NCI-H2029 treated with DMSO at 0.1 percent for 48 hours (cell line): ENCODE measurements around the gene POMGNT1.
A peak's percentile ranks its signal among the peaks of the same experiment; 100 is the strongest.

Experiments used
- DNase-seq: peaks from one replicate; lab custom pipeline; 2025; lab: John Stamatoyannopoulos, UW

The POMGNT1 gene

DNA sequence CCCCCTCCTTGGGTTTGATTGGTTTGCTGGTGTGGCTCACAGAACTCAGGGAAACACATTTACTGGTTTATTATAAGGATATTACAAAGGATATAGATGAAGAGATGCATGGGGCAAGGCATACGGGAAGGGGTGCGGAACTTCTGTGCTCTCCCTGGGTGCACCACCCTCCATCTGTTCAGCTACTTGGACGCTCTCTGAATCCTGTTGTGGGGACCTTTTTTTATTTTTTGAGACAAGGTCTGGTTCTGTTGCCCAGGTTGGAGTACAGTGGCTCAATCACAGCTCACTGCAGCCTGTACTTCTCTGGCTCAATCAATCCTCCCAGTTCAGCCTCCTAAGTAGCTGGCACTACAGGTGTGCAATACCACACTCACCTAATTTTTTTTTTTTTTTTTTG lies 12.3 kb upstream of the POMGNT1 start:
- no peak for DNase-seq

DNA sequence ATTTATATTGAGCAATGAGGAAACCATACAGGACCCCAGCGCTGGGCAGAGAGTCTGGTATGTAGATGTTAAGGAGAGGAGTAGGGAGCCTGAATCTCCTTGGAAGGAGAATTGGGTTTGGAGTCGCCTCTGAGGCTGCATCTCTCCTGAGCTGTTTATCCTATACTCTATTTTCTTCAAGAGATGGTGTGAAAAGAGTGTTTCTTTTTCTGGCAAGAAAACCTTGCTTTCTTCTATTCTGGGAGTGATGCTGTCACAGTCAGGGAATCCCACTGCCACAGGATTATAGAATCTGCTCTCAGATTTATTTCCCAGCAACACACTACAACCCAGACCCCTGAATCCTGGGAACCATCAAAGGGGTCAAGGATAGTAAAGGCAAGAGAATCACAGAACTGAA lies 8.2 kb upstream of the POMGNT1 start:
- no peak for DNase-seq

DNA sequence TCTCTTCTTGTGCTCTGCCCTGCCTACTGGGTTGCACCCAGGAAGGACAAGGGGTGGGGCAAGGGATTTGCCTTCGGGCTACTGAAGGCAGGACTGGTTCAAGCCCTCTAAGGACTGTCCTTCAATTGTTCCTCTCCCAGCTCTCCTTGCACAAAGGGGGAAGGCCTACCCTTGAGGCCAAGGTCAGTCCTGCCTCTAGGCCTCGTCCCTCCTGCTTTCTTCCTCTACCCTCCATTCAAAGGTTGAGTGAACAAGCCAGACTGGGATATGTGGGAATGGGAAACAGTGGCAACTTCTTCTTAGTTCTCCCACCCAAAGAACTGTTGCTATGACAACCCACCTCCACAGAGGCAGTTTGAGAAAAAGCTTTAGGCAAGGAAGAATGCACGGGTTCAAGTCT lies 7.6 kb upstream of the POMGNT1 start:
- no peak for DNase-seq

DNA sequence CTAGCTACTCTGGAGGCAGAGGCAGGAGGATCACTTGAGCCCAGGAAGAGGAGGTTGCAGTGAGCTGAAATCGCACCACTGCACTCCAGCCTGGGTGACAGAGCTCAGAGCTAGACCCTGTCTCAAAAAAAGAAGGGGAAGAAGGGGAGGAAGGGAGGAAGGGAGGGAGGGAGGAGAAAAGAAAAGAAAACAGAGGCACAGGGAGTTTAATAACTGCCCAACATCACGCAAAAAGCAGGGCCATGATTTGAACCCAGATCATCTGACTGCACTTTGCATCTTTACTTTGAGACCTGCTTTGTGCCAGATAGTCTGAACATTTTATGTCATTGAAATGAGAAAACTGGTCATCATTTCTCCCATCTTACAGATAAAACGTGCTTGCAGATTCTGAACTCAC lies 6.9 kb upstream of the POMGNT1 start:
- DNase-seq: no peak

DNA sequence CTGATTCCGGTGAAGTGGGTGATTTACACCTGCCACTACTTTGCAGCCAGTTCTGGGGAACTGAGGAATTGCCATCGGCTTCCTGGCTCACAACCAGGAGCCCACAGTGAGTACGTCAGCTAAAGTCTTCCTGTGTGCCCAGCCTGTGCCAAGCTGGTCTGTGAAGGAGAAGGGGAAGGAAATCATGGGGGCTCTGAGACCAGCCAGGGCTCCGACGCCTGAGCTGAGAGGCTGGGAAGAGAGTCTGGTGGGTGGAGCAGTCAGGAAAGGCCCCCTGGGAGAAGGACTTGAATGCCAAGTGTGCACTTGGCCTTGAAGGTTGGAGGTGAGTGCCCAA lies 6.1 kb upstream of the POMGNT1 start:
- peak; percentile 44 for DNase-seq

DNA sequence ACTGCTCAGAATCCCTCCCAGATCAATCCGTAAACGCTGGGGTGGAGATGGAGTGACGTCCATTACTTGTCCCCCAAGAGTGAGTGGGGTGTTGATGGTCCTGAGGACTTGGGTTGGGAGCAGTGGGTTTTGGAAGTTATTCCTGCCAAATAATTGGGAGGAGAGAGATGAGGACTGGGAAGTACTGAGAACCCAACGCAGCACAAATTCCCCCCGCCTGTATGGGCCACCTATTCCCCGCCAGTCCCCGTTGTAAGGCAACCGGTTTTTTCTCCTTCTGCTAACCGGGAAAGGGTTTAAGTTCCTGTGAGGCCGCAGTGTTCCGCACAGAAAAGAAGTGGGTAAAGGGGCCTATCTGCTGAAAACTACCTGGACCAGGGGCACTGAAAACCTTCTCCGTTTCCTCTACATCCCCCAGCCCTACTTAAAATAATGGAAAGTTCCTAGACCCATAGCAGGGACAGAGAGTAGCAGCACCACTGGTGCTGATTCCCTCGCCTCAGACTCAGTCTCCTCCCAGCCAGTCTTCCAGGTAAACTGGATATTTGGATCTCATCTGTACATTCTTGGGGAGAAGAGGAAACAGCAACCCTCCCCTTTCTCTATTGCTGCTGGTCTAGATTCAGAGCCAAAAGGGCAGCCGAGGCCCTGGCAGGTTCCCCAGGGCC lies 5.6 kb upstream of the POMGNT1 start:
- DNase-seq: no peak

DNA sequence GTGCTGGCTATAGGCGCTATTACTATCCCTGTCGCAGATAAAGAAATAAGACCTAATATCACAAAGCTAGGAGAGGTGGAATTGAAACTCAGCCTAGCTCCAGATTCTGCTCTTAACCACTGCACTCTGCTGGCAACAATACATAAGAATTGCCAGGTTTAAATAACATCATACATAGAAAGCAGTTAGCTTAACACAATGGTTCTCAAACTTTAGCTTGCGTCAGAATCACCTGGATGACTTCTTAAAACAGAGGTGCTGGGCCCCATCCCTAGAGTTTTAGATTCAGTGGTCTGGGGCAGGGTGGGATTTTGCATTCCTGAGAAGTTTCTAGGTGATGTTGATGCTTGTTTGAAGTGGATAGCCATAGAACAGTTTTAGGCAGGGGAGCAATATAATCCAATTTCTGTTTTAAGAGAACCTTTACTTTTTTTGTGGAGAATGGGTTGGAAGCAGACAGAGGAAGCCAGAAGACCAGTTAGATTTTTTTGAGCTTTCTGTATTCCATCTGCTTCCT lies 1.1 kb upstream of the POMGNT1 start:
- no peak for DNase-seq

DNA sequence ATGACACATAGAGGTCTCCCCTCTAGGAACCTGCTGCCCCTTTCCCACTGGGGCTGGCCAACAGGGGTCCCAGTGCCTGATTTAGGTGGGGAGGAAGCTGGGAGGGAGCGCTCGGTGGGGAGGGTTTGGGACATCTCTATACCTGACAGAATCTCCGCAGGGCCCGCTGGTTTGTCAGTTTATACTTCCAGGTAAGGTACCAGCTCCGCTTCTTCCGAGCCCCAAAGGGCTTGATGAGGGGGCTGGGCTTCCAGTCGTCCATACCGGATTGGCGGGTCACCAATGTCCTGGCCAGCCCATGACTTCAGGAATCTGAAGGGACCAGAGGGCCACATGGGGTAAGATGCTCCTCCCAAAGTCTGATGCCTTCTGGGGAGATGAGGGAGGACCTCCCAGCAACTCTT lies 672 bp downstream of the POMGNT1 start:
- no peak for DNase-seq

DNA sequence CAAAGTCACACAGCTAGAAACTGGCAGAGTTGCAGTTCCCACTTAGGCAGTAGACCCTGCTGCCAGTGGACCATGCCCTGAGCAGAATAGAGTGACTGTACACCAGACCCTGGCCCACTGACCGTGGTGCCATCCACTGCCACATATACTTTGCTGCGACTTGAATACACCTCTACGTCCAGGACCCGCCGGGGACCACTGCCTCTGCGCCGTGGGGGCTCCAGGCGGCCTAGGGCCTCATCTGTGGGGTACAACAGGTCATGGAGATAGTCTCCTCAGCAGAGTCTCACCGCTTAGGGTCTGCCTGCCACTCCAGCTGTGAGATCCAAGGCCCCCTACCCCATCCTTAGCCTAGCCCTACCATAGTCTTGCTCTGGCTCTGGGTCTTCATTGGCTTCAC lies 1.6 kb downstream of the POMGNT1 start:
- DNase-seq: no peak

DNA sequence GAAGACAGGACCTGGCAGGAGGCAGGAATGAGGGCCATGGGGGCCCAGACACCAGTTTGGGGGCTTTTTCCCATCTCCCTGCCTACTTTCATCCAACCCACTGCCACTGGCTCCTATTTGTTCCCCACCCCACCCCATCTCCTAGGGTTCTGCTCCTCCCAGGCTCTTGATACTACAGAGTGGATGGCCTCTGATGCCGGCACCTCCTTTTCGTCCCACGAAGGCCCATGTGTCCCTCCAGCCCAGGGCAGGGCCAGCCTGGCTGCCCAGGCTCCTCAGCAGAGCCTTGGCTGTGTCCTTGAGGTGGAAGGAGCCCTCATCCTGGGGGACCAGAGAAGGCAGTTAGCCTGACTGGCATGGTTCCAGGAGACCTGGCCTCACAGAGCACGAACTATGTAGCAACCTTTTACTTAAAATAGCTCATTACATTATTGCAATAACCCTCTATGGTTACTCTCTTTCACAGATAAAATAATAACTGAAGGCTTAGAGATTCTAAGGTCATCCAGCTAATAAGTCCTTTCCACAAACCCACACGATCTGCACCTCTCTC lies 3.5 kb downstream of the POMGNT1 start:
- DNase-seq: no peak

DNA sequence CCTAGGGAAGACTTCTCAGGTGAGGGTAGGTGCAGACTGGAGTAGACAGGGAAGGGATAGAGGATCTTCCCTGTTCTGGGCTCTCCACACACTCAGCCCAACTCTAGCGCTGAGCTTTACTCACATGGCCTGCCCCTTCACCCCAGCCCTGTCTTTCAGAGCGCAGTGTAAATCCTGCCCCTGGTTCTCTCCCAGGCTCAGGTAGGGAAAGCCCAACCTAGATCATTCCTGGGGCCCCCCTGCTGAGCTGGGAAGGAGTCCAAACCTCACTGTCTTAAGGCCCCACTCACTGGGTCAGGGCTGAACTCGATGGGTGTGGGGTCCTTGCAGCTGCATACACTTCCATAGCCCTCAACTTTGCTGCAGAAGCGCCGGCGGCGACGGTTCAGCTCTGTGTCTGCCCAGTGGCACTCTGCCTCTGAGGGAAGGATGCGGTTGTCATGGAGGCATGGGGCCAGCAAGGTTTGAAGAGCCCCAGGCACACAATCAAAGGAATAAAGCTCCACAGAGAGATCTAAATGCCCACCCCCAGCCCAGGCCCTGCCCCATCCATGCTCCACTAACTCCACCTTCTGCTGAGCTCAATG lies 4.2 kb downstream of the POMGNT1 start:
- no peak for DNase-seq

DNA sequence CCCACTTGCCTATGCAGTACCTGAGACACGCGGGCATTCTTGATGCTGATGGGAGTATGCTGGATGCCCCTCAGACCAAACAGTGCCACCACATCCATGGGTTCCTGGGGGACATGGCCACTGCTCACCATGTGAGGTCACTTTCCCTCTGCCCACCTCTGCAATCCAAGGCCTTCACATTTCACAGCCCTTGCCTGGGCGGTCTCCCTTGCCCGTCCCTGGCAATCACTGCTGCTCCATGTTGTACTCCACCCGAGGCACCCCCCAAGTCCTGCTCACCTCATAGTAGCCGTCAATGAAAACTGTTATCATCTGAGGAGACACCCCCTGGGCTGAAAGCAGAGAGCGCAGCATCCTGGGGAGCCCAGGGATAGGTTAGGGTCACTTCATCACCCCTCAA lies 4.9 kb downstream of the POMGNT1 start:
- DNase-seq: no peak

DNA sequence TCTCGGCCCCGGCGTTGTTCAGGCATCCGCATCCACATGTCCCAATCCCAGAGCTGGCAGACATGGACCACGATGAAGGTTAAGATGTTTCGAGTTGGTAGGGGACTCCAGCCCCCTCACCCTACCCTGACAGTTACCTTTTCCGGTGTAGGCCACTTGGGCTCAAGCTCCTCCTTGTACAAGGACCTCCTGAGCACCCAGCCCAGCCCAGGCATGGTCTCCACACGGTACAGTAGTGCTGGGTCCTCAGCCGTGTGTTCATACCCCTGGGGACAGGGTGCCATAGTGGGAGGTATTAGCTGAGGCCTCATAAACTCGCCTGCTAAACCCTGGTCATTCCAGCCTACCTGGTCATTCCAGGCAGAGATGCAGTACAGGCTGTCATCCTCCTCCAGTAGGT lies 6.1 kb downstream of the POMGNT1 start:
- no peak for DNase-seq

DNA sequence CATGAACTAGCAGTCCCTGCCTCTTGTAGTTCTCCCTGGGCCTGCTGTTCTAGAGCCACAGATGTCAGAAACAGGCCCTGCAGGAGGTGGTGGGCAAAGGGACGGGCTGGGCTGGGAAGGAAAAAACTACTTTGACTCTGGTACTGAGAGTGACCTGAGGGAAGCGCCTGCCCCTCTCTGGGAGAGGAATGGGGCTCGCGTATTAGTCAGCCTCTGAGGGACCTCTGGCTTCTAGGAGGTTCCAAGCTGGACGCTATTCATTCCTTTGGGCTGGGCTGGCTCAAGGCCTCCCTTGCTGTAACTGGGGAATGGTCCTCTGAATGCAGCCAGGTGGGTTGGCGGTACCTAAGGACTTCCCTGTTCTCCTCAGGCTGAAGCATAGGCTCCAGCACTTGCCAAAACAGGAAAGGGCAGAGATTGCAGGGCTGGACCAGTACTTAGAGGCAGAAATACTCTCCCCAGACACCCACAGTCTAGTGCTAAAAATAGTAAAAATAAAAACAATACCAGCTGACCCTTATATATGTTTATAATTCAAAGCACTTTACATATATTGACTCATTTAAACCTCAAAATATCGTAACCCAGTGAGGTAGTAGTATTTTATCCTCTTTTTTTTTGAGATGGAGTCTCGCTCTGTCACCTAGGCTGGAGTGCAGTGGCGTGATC lies 7.1 kb downstream of the POMGNT1 start:
- no peak for DNase-seq

DNA sequence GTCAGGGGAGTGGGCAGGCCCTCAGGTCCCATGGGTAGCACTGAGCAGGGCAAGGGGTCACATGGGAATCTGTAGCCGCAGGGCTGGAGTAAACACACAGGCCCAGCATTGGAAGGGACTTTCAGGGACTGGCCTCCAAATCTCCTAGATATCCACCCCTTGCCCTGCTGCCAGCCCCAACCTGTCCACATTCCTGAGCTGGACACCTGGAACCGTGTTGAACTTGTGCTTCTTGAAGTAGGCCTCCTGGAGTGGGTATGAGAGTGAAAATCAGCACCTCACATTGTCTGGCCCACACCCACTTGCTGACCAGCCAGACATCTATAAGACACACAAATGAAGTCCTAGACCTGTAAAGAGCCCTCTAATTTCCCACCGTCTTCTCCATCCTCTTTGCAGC lies 7.7 kb downstream of the POMGNT1 start:
- DNase-seq: no peak

DNA sequence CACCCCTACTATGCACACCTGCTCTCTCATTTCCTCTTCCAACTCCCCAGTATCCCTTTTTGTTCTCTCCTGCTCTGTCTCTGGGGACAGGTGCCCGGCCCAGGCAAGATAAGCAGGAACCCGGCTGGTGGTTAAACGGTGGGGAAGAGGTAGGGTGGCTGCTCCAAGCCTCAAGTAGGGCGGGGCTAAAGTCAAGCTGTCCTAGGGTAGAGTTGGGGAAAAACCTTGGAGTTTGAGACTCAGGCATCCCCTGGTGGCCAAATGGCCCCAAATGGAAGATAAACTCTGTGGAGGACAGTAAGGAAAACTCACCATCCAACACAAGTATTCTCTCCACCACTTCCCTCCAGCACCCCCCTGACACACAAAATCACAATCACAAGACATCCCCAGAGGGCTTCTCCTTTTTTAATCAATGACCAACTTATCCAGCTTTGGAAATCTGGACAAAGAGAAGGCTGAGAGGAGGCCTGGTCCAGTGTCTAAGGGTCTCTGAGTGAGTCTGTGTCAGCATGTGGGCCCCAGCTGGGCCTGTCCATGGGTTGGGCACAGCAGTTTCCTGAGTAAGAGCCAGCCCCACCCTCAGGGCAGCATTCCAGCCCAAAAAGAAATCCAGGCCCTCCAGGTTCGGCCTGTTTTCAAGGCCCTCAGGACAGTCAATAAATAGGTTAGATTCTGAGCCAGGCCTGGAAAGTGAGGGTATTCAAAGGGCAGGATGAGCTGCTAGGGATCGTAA lies 9.8 kb downstream of the POMGNT1 start:
- no peak for DNase-seq

DNA sequence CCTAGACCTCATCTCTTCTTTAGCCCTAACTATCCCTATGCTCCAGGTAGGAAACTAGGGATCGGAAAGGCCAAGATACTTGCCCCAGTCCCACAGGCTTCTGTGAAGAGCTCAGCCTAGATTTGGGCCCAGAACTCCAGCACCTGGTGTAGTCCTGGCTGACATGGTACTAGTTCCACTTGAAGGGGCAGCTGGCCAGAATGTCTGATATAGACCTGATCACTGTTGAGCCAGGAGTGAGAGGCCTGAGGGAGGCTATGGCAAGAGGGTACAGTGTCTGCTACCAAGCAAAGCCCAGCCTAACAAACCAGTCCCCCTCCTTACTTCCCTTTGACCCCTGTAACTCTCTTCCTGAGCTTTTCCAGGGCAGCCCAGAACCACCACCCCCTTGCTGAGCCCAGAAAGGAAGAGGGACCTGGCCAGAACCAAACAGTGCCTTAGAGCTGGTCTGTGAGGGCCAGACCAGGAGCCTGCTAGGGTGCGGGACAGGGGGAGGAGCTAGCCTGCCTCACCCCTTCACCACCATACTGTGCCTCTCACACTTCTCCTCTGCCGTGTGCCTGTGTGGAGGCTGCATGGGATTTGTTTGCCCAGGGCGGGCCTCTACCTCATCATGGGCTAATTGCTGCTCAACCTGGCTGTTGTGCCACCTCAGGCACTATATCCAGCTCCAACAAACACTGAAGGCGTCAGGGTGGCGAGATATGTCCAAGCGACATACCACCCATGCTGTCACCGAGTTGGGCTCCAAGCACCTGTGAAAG lies 10.9 kb downstream of the POMGNT1 start:
- DNase-seq: peak; percentile 96

DNA sequence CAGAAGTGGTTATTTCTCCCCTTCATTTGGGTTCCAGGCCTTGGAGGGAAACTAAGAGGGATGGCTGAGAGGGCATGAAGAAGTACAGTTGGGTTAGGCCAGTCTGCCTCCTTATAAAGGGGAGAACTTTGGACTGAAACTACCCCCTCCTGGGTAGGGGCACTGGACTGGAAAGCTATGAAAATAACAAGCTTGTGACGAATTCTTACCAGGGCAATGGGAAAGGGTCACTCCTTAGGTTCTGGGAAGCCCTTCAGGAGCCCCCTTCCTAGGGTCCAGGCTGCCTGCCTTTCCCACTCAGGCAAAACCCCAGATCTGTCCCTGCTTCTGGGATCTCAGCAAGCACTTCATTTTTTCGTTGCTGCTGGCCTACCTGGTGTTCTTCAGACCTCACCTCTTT lies 12.2 kb downstream of the POMGNT1 start:
- DNase-seq: no peak

DNA sequence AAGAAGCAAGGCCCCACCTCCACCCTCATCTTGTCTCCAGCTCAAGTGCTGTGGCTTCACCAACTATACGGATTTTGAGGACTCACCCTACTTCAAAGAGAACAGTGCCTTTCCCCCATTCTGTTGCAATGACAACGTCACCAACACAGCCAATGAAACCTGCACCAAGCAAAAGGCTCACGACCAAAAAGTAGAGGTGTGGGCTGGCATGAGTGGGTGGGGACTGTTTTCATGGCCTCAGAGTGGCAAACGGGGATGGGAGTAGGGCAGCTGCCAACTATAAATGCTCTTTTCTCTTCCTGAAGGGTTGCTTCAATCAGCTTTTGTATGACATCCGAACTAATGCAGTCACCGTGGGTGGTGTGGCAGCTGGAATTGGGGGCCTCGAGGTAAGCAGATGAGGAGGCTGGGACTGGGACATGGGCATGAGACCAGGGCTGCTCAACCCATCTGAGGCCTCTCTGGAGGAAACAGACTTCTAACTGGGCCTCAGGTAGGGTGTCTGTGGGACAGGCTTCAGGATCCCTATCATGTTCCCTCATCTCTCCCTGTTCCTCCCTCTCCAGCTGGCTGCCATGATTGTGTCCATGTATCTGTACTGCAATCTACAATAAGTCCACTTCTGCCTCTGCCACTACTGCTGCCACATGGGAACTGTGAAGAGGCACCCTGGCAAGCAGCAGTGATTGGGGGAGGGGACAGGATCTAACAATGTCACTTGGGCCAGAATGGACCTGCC lies 13.1 kb downstream of the POMGNT1 start:
- no peak for DNase-seq

DNA sequence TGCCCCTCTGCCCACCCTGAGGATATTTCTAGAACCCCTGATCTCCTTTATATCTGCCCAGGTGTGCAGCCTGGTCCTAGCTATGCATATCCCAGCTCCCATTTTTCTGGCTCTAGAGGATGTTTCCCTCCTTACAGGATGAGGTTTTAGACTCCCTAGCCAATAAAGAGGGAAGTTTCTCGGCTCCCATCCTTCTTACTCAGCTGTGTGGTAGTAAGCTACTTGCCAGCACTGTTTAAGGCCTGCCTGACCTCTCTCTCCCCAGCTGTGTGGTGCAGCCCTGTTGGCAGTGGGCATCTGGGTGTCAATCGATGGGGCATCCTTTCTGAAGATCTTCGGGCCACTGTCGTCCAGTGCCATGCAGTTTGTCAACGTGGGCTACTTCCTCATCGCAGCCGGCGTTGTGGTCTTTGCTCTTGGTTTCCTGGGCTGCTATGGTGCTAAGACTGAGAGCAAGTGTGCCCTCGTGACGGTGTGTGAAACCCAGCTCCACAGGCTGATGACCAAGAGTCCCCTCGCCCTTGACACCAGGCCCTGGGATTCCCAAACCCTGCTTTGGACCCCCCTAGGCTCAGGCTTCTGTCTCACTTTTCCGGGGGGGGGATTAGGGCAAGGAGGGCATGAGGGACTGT lies 14.2 kb downstream of the POMGNT1 start:
- no peak for DNase-seq
